ENCODE measurements around the gene TMEM163. TPM values are rescaled to one million over a fixed set of nuclear protein-coding genes. Genes with fewer than 3 reads are reported as not detected.

The TMEM163 gene
- total RNA-seq, 1 donor from 2014 or later = 1.0 TPM

DNA sequence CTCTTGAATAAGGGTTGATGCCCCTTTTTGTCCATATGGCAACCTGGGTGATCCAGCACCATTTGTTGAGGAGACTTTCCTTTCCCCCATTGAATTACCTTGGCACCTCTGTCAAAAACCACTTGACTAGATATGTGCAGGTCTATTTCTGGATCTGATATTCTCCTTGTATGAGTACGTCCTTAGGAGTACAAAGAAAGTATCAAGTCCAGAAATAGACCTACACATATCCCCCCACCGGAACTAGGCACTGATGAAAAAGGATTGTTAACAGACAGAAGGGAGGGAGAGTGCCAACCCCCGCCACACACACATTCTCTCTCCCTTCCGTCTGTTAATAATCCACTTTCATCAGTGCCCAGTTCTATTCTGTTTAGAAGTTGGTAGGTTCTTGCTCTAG lies 225.0 kb downstream of the TMEM163 start:
- Mint-ChIP-seq H3K4me3 (no peak overlapping the region), H3K9me3 (no peaks in the 10 kb centered on the region), H3K27me3 (ENCODE audit: low read depth) (peaks cover 12% of the 10 kb centered on the region), H3K4me1 (no peaks in the 10 kb centered on the region), H3K27ac (ENCODE audit: unreplicated experiment) (no peak overlapping the region), H3K36me3 (ENCODE audit: low read depth) (no peaks in the 10 kb centered on the region)
- TF ChIP-seq, protein P1, sequence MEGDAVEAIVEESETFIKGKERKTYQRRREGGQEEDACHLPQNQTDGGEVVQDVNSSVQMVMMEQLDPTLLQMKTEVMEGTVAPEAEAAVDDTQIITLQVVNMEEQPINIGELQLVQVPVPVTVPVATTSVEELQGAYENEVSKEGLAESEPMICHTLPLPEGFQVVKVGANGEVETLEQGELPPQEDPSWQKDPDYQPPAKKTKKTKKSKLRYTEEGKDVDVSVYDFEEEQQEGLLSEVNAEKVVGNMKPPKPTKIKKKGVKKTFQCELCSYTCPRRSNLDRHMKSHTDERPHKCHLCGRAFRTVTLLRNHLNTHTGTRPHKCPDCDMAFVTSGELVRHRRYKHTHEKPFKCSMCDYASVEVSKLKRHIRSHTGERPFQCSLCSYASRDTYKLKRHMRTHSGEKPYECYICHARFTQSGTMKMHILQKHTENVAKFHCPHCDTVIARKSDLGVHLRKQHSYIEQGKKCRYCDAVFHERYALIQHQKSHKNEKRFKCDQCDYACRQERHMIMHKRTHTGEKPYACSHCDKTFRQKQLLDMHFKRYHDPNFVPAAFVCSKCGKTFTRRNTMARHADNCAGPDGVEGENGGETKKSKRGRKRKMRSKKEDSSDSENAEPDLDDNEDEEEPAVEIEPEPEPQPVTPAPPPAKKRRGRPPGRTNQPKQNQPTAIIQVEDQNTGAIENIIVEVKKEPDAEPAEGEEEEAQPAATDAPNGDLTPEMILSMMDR (conservative IDR thresholded peaks at IDR 0.05) = no peak
- no peak for DNase-seq (ENCODE audit: low read depth, low spot score)

DNA sequence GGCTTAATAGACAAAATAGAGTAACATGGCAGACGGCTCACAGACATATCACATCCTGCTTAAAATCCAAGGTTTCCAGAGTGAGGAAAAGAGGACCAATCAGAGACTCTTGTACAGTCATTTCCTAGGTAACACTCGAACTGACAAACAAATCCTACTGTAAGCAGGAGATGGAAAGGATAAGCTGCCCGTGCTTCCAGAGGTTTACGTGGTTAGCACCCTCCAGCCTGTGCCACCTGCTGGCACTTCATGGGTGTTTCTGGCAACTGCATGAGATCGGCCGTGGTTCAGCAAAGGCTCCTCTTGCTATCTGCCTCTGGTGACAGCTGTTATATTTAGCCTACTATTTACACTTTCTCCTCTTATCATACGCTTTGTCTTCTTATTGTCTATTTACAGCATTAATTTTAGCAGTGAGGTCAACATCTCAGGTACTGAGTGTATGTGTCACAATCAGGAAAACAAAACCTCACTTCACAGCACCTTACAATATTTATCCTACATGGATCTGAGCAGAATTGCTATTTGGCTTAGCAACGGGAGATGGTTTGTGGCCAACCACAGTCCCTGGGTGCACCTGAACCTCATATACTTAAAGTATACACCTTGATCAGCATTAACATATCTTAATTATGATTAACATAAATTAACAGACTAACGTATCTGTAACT lies 226.9 kb downstream of the TMEM163 start:
- H3K27me3 Mint-ChIP-seq (ENCODE audit: low read depth) = peaks cover 12% of the 10 kb centered on the region
- no peak for DNase-seq (ENCODE audit: low read depth, low spot score)
- TF ChIP-seq, protein P1 (conservative IDR thresholded peaks at IDR 0.05) = no peak
- H3K4me1 Mint-ChIP-seq = no peaks in the 10 kb centered on the region
- H3K9me3 Mint-ChIP-seq = no peaks in the 10 kb centered on the region
- no peaks in the 10 kb centered on the region for H3K36me3 Mint-ChIP-seq (ENCODE audit: low read depth)
- no peak overlapping the region for H3K4me3 Mint-ChIP-seq
- H3K27ac Mint-ChIP-seq (ENCODE audit: unreplicated experiment) = no peak overlapping the region

DNA sequence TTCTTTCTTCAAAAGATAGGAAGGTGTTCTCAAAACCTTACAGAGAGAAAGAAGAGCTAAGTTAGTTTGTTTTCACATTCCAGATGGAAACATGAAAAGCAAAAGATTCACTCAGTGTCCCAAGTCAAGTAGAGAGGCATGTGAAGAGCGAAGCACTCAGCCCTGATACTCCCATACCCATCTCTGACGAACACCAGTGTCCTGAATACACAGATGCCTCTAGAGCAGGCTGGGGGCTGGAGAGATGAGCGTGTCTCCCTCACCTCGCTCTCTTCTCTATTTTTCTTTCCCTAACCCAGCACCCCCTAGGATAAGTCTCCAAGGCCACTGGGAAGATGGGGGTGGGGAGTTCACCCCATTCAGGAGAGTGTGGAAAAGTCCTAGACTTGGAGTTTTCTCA lies 227.8 kb downstream of the TMEM163 start:
- DNase-seq (ENCODE audit: low read depth, low spot score) = no peak
- H3K4me3 Mint-ChIP-seq = no peak overlapping the region
- no peaks in the 10 kb centered on the region for H3K4me1 Mint-ChIP-seq
- no peaks in the 10 kb centered on the region for H3K36me3 Mint-ChIP-seq (ENCODE audit: low read depth)
- peaks cover 12% of the 10 kb centered on the region for H3K27me3 Mint-ChIP-seq (ENCODE audit: low read depth)
- no peaks in the 10 kb centered on the region for H3K9me3 Mint-ChIP-seq
- H3K27ac Mint-ChIP-seq (ENCODE audit: unreplicated experiment) = no peak overlapping the region
- TF ChIP-seq, protein P1 (conservative IDR thresholded peaks at IDR 0.05) = no peak

DNA sequence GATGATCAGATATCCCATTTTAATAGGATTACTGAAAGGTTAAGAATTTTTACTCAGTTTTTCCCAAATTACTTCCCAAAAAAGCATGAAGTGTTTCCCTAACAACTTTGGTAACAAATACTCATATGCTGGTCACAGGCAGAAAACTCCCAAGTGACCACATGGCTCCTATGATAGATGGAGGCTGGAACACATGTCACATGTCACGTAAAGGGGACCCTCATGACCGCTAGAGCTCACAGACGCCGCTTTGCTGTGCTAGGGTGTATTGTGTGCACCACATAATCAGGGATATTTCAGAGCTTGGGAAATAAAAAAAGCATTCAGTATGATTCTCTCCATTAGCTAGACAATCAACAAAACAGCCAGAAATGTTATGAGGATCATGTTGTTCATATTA lies 228.2 kb downstream of the TMEM163 start:
- TF ChIP-seq, protein P1 (conservative IDR thresholded peaks at IDR 0.05) = no peak
- no peak for DNase-seq (ENCODE audit: low read depth, low spot score)
- Mint-ChIP-seq H3K27me3 (ENCODE audit: low read depth) (peaks cover 12% of the 10 kb centered on the region), H3K36me3 (ENCODE audit: low read depth) (no peaks in the 10 kb centered on the region), H3K27ac (ENCODE audit: unreplicated experiment) (no peak overlapping the region), H3K9me3 (no peaks in the 10 kb centered on the region), H3K4me3 (no peak overlapping the region), H3K4me1 (no peaks in the 10 kb centered on the region)

DNA sequence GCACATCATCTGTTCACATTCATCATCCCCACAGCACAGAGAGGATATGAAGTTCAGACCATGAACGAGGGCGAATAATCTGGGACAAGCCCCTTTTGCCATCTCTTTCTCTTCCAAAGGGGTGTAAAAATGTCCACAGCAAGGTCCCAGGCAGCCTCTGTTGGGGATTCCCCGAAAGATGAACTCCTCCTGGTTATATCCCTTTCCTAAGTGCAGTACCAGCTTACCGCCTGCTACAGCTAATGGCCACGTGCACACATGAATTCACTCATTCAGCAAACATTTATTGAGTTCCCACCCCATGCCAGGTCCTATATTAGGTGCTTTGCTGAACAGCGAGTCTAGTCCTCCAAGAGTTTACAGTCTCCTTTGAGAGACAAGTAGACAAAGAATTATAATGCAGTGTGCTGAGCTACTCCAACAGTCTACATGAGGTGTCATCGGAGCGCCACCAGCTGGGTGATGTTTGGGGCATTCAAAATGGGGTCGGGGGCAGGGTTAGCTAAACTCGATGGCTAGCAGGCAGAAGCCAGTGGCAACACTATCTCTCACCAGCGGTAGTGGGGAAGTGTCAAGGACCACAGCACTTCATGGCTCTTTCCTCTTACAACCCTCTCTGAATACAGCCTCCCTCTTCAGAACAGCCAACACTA lies 228.9 kb downstream of the TMEM163 start:
- H3K36me3 Mint-ChIP-seq (ENCODE audit: low read depth) = no peaks in the 10 kb centered on the region
- no peak for DNase-seq (ENCODE audit: low read depth, low spot score)
- no peaks in the 10 kb centered on the region for H3K9me3 Mint-ChIP-seq
- H3K27me3 Mint-ChIP-seq (ENCODE audit: low read depth) = peaks cover 12% of the 10 kb centered on the region
- H3K4me1 Mint-ChIP-seq = no peaks in the 10 kb centered on the region
- no peak overlapping the region for H3K4me3 Mint-ChIP-seq
- TF ChIP-seq, protein P1 (conservative IDR thresholded peaks at IDR 0.05) = no peak
- no peak overlapping the region for H3K27ac Mint-ChIP-seq (ENCODE audit: unreplicated experiment)
